GM23338 (cell line): ENCODE results near the gene CLDN9. TPM values are rescaled to one million over a fixed set of nuclear protein-coding genes. Genes with fewer than 3 reads are reported as not detected.
"Not testable (repeated sequence)": the region's sequence is repeated elsewhere in the genome, so short reads cannot be mapped to it uniquely, and the experiment has no call there.

Experiments
- ATAC-seq: fragments of 200-7000 bp; cut with Tn5 transposase; 3 replicates; pipeline ENCODE4 v1.9.1; 2020
- DNase-seq: peaks from one replicate; pipeline ENCODE4 v3.0.0-alpha.2; 2015; ENCODE audit warnings: low spot score
- H2AFZ ChIP-seq: fragments of 200-600 bp; sonication (generic); 2 replicates; pipeline ENCODE4 v1.8.0; 2016; ENCODE audit warnings: antibody characterized with exemption, mild to moderate bottlenecking, moderate library complexity
- H3F3A ChIP-seq: fragments of 200-600 bp; sonication (generic); replicated peaks from 2 replicates; pipeline ENCODE4 v1.8.0; 2017; ENCODE audit warnings: antibody characterized with exemption, mixed run types, low read depth
- H3K27ac ChIP-seq: fragments of 200-600 bp; sonication (generic); 2 replicates; pipeline ENCODE4 v1.6.1; 2016; ENCODE audit warnings: low read depth
- H3K27me3 ChIP-seq: fragments of 200-600 bp; sonication (generic); 2 replicates; pipeline ENCODE4 v1.8.0; 2016; ENCODE audit warnings: mild to moderate bottlenecking, mixed run types, moderate library complexity; ENCODE audit not compliant: insufficient read depth
- H3K36me3 ChIP-seq: fragments of 200-600 bp; sonication (generic); 2 replicates; pipeline ENCODE4 v1.8.0; 2016; ENCODE audit warnings: mild to moderate bottlenecking; ENCODE audit not compliant: insufficient read depth
- H3K4me1 ChIP-seq: fragments of 200-600 bp; sonication (generic); 2 replicates; pipeline ENCODE4 v1.8.0; 2016; ENCODE audit warnings: mild to moderate bottlenecking, moderate library complexity; ENCODE audit not compliant: insufficient read depth
- H3K4me2 ChIP-seq: fragments of 200-600 bp; sonication (generic); 2 replicates; pipeline ENCODE4 v1.7.1; 2017; ENCODE audit warnings: mixed run types
- H3K4me3 ChIP-seq: fragments of 200-600 bp; sonication (generic); 2 replicates; pipeline ENCODE4 v1.6.1; 2016; ENCODE audit warnings: mixed run types
- H3K79me2 ChIP-seq: fragments of 200-600 bp; sonication (generic); replicated peaks from 2 replicates; pipeline ENCODE4 v1.8.0; 2017; ENCODE audit warnings: mild to moderate bottlenecking; ENCODE audit not compliant: insufficient read depth
- H3K9me2 ChIP-seq: fragments of 200-600 bp; sonication (generic); 2 replicates; pipeline ENCODE4 v1.8.0; 2017; ENCODE audit not compliant: insufficient read depth
- H4K20me1 ChIP-seq: fragments of 200-600 bp; sonication (generic); replicated peaks from 2 replicates; pipeline ENCODE4 v1.8.0; 2017; ENCODE audit warnings: mild to moderate bottlenecking; ENCODE audit not compliant: insufficient read depth
- H3K27ac Mint-ChIP-seq: 2 replicates; pipeline ENCODE4 v1.8.0; 2020; ENCODE audit warnings: inconsistent platforms, mild to moderate bottlenecking, moderate library complexity, mixed read lengths
- H3K27me3 Mint-ChIP-seq: 3 replicates; pipeline ENCODE4 v1.8.0; 2022; ENCODE audit warnings: low read depth, mild to moderate bottlenecking, moderate library complexity, mixed read lengths, inconsistent platforms; ENCODE audit not compliant: insufficient read depth, poor library complexity
- H3K36me3 Mint-ChIP-seq: 3 replicates; pipeline ENCODE4 v1.8.0; 2021; ENCODE audit warnings: low read depth, mild to moderate bottlenecking, inconsistent platforms, moderate library complexity, mixed read lengths
- H3K4me1 Mint-ChIP-seq: 3 replicates; pipeline ENCODE4 v1.8.0; 2020; ENCODE audit warnings: mild to moderate bottlenecking, inconsistent platforms, mixed read lengths
- H3K4me3 Mint-ChIP-seq: 3 replicates; pipeline ENCODE4 v1.8.0; 2021; ENCODE audit warnings: moderate library complexity, mild to moderate bottlenecking, inconsistent platforms, mixed read lengths
- H3K9me3 Mint-ChIP-seq: 3 replicates; pipeline ENCODE4 v1.8.0; 2020; ENCODE audit warnings: moderate library complexity, mild to moderate bottlenecking, inconsistent platforms, mixed read lengths
- CTCF ChIP-seq, 2 experiments: fragments of 200-600 bp in 1 of 2; sonication (generic) in 1 of 2; conservative IDR thresholded peaks; 2 replicates each; pipeline versions ENCODE4 v1.5.1 to v1.6.1; 2016 to 2017; ENCODE audit warnings: antibody characterized with exemption in 2 of 2, low read depth in 2 of 2, mild to moderate bottlenecking in 2 of 2, moderate library complexity in 1 of 2
- POLR2AphosphoS5 ChIP-seq: IDR thresholded peaks from 2 replicates; pipeline ENCODE4 v1.6.1; 2016; ENCODE audit warnings: antibody characterized with exemption, low read depth
- ZNF462 ChIP-seq: fragments of 250-450 bp; sonication (Bioruptor Pico); IDR thresholded peaks from 2 replicates; pipeline ENCODE4 v1.5.0; 2020; ENCODE audit warnings: mild to moderate bottlenecking, moderate library complexity
- polyA plus RNA-seq: library from polyadenylated mRNA; unstranded; fragments of >200 nt; fragmentation: Nextera tagmentation; extraction: Ambion mirVana; gene quantifications from 2 replicates; pipeline ENCODE4 v1.2.1, GENCODE V29; 2016
- total RNA-seq: library from RNA; depleted of rRNA; stranded (reverse); fragments of >200 nt; shearing (Covaris generic); gene quantifications from 2 replicates; pipeline ENCODE4 v1.2.3, GENCODE V29; 2014

Gene CLDN9
- total and polyA plus RNA-seq, 2 experiments from 2014 or later = 1.8 to 3.0 TPM

GRCh38 chr16:3051494-3051893 lies 38.8 kb downstream of the CLDN9 start (continued):
- TF ChIP-seq ZNF462 (CRISPR knock-in tag) = no peak
- TF ChIP-seq POLR2AphosphoS5 = 0 out of 2 replicates have a peak, but pooled peaks have one; percentile 9

- not testable (repeated sequence) for H3K27ac Mint-ChIP-seq, H3K9me2 ChIP-seq, H3K4me2 ChIP-seq, H3K27ac ChIP-seq, H3K4me1 ChIP-seq, H3K36me3 ChIP-seq, H3K4me3 ChIP-seq, H3K4me3 Mint-ChIP-seq, H3K9me3 Mint-ChIP-seq, H4K20me1 ChIP-seq, DNase-seq, H3K79me2 ChIP-seq, H2AFZ ChIP-seq, ATAC-seq
- peaks cover 18% of the 10 kb centered on the region for H3K4me1 Mint-ChIP-seq
- peaks cover 17% of the 10 kb centered on the region for H3K27me3 Mint-ChIP-seq
- peaks cover 13% of the 10 kb centered on the region for H3F3A ChIP-seq
- peaks cover 51% of the 10 kb centered on the region for H3K36me3 Mint-ChIP-seq
- peaks cover 18% of the 10 kb centered on the region for H3K27me3 ChIP-seq
These were observed 40.0 kb downstream of the CLDN9 start for GRCh38 chr16:3052571-3053329.

GRCh38 chr16:3053330-3053710 lies 40.6 kb downstream of the CLDN9 start:
- not testable (repeated sequence) for H4K20me1 ChIP-seq, H3K9me3 Mint-ChIP-seq, H3K4me3 ChIP-seq, H3K4me1 ChIP-seq, H3F3A ChIP-seq, H3K4me2 ChIP-seq, H2AFZ ChIP-seq, H3K79me2 ChIP-seq, H3K9me2 ChIP-seq, H3K36me3 ChIP-seq, H3K27ac ChIP-seq, H3K4me3 Mint-ChIP-seq, H3K27ac Mint-ChIP-seq
- Mint-ChIP-seq H3K4me1 (peaks cover 18% of the 10 kb centered on the region), H3K36me3 (peaks cover 49% of the 10 kb centered on the region), H3K27me3 (peaks cover 11% of the 10 kb centered on the region)
- DNase-seq = peak; percentile 28
- peak in 1 of 2 experiments; percentile 52; a peak in 2 of 4 replicates for TF ChIP-seq CTCF (conservative IDR thresholded peaks at IDR 0.05; ENCODE audit: low read depth in 2 of 2)
- peak; percentile 58 for ATAC-seq
- H3K27me3 ChIP-seq = peaks cover 13% of the 10 kb centered on the region
